A673 (cell line): ENCODE data around the gene CPXM2. TPM values are rescaled to one million over a fixed set of nuclear protein-coding genes. Genes with fewer than 3 reads are reported as not detected.

Experiments used
- BruUV-seq: library from RNA; stranded (reverse); fragments of 400-500 nt; replicated peaks from 2 replicates; lab custom pipeline; 2021; lab: Mats Ljungman, UMichigan
- CTCF ChIA-PET: fragments of 300-600 bp; sonication (Branson Sonifier 250); formaldehyde crosslinking; loops from one replicate; lab custom pipeline; 2022; ENCODE audit warnings: antibody characterized with exemption; lab: Charles Lee
- POLR2A ChIA-PET: fragments of 300-600 bp; sonication (Branson Sonifier 250); formaldehyde crosslinking; loops from one replicate; lab custom pipeline; 2022; ENCODE audit warnings: antibody characterized with exemption; ENCODE audit not compliant: low non-redundant PET; lab: Charles Lee
- DNase-seq: peaks from one replicate; pipeline ENCODE4 v3.0.0-alpha.2; 2015; ENCODE audit warnings: low spot score
- H3K27ac ChIP-seq: fragments of 200-600 bp; sonication (generic); 2 replicates; pipeline ENCODE4 v1.5.1; 2016; ENCODE audit warnings: mixed run types, low read depth, mild to moderate bottlenecking, mixed read lengths, antibody characterized with exemption, low read length; ENCODE audit not compliant: poor library complexity, severe bottlenecking
- H3K27me3 ChIP-seq: fragments of 200-600 bp; sonication (generic); replicated peaks from 2 replicates; pipeline ENCODE4 v1.6.1; 2017; ENCODE audit warnings: mixed run types, low read depth, mild to moderate bottlenecking, mixed read lengths, antibody characterized with exemption, low read length; ENCODE audit not compliant: insufficient read depth, poor library complexity
- H3K36me3 ChIP-seq: fragments of 200-600 bp; sonication (generic); 2 replicates; pipeline ENCODE4 v1.6.1; 2016; ENCODE audit warnings: mixed run types, mild to moderate bottlenecking, mixed read lengths, antibody characterized with exemption, low read length; ENCODE audit not compliant: insufficient read depth, poor library complexity, severe bottlenecking
- H3K4me1 ChIP-seq: fragments of 200-600 bp; sonication (generic); 2 replicates; pipeline ENCODE4 v1.6.1; 2017; ENCODE audit warnings: mixed run types, mild to moderate bottlenecking, mixed read lengths, antibody characterized with exemption, low read length; ENCODE audit not compliant: insufficient read depth, poor library complexity, severe bottlenecking
- H3K4me3 ChIP-seq: fragments of 200-600 bp; sonication (generic); 2 replicates; pipeline ENCODE4 v1.5.1; 2016; ENCODE audit warnings: low read depth, mixed run types, mild to moderate bottlenecking, mixed read lengths, low read length; ENCODE audit not compliant: poor library complexity, severe bottlenecking
- H3K9me3 ChIP-seq: fragments of 200-600 bp; sonication (generic); 2 replicates; pipeline ENCODE4 v1.6.1; 2016; ENCODE audit warnings: mixed run types, low read depth, mild to moderate bottlenecking, mixed read lengths, antibody characterized with exemption, low read length; ENCODE audit not compliant: poor library complexity, severe bottlenecking
- CTCF ChIP-seq: fragments of 300-800, 200-600 bp; sonication (generic); conservative IDR thresholded peaks from 2 replicates; pipeline ENCODE4 v1.5.1; 2017; ENCODE audit warnings: low read depth, mild to moderate bottlenecking, antibody characterized with exemption, low read length, moderate library complexity, mixed read lengths
- EZH2 ChIP-seq: fragments of 200-600 bp; sonication (generic); IDR thresholded peaks from 2 replicates; pipeline ENCODE4 v1.6.1; 2017; ENCODE audit warnings: borderline replicate concordance, low read depth, mild to moderate bottlenecking, mixed read lengths, antibody characterized with exemption, low read length; ENCODE audit not compliant: poor library complexity, severe bottlenecking
- intact Hi-C: fragments of 100-400 bp; cut with micrococcal nuclease; formaldehyde crosslinking; loops from one replicate; pipeline ENCODE4 v1.10.0; 2022; ENCODE audit not compliant: unreplicated experiment
- total RNA-seq: library from RNA; stranded (reverse); gene quantifications from 2 replicates; pipeline ENCODE4 v1.2.3, GENCODE V29; 2021

The CPXM2 gene
- total RNA-seq, 1 experiment from 2014 or later = not detected

- Histone ChIP-seq H3K27me3 (peaks cover 36% of the 10 kb centered on the region), H3K36me3 (no peaks in the 10 kb centered on the region), H3K4me1 (no peaks in the 10 kb centered on the region), H3K9me3 (no peaks in the 10 kb centered on the region), H3K27ac (no peak overlapping the region), H3K4me3 (no peak overlapping the region)
- intact Hi-C loops = no loop called here
- no peak for TF ChIP-seq EZH2
- no peak for TF ChIP-seq CTCF
- DNase-seq = no peak
- ChIA-PET CTCF (no interaction called here), POLR2A (no interaction called here)
- no TSS peak for BruUV-seq
Measured at GRCh38 chr10:123772645-123773508, 118.7 kb downstream of the CPXM2 start.

GRCh38 chr10:123771877-123772644 is 119.5 kb downstream of the CPXM2 start:
- Histone ChIP-seq H3K27ac (no peak overlapping the region), H3K4me1 (no peaks in the 10 kb centered on the region), H3K4me3 (no peak overlapping the region), H3K36me3 (no peaks in the 10 kb centered on the region), H3K9me3 (no peaks in the 10 kb centered on the region), H3K27me3 (peaks cover 33% of the 10 kb centered on the region)
- POLR2A ChIA-PET = no interaction called here
- CTCF ChIA-PET = no interaction called here
- DNase-seq = no peak
- TF ChIP-seq EZH2 = no peak
- TF ChIP-seq CTCF = no peak
- intact Hi-C loops = no loop called here
- BruUV-seq = no TSS peak

GRCh38 chr10:123769647-123770046 is 122.0 kb downstream of the CPXM2 start:
- ChIA-PET CTCF (no interaction called here), POLR2A (no interaction called here)
- Histone ChIP-seq H3K4me1 (no peaks in the 10 kb centered on the region), H3K9me3 (no peaks in the 10 kb centered on the region), H3K4me3 (no peak overlapping the region), H3K27ac (no peak overlapping the region), H3K36me3 (no peaks in the 10 kb centered on the region), H3K27me3 (peaks cover 33% of the 10 kb centered on the region)
- intact Hi-C loops = no loop called here
- TF ChIP-seq CTCF (no peak), EZH2 (no peak)
- BruUV-seq = no TSS peak
- no peak for DNase-seq
